Muscle layer of duodenum (tissue), 2 donors: ENCODE measurements around the gene MERTK.

Experiments used
- H3K27ac ChIP-seq: one replicate; pipeline ENCODE4 v1.7.0; 2013; ENCODE audit warnings: mild to moderate bottlenecking, low read length
- H3K27me3 ChIP-seq: one replicate; pipeline ENCODE4 v1.7.0; 2013; ENCODE audit warnings: low read depth, mild to moderate bottlenecking, control low read depth, low read length
- H3K36me3 ChIP-seq, 2 donors: one replicate each; pipeline ENCODE4 v1.7.0; 2013; ENCODE audit warnings: low read length in 2 of 2, control low read depth in 1 of 2, mild to moderate bottlenecking in 1 of 2; ENCODE audit not compliant: insufficient read depth in 2 of 2, control insufficient read depth in 1 of 2
- H3K4me1 ChIP-seq, 2 donors: one replicate each; pipeline ENCODE4 v1.7.0; 2013; ENCODE audit warnings: low read length in 2 of 2, mild to moderate bottlenecking in 2 of 2, control low read depth in 1 of 2, moderate library complexity in 1 of 2; ENCODE audit not compliant: insufficient read depth in 2 of 2, control insufficient read depth in 1 of 2
- H3K4me3 ChIP-seq, 2 donors: one replicate each; pipeline ENCODE4 v1.7.0; 2013; ENCODE audit warnings: low read length in 2 of 2, low read depth in 1 of 2, mild to moderate bottlenecking in 1 of 2
- H3K9me3 ChIP-seq, 2 donors: one replicate each; pipeline ENCODE4 v1.7.0; 2013; ENCODE audit warnings: low read length in 2 of 2, control low read depth in 1 of 2, mild to moderate bottlenecking in 1 of 2; ENCODE audit not compliant: control insufficient read depth in 1 of 2
- donor health status: healthy.

The MERTK gene

GRCh38 chr2:112001136-112001715 lies 102.8 kb downstream of the MERTK start:
- H3K9me3 ChIP-seq: no peaks in the 10 kb centered on the region
- no peak overlapping the region for H3K27ac ChIP-seq
- H3K36me3 ChIP-seq: peaks cover 0 to 21% of the 10 kb centered on the region in 2 donors
- H3K27me3 ChIP-seq: no peaks in the 10 kb centered on the region
- no peaks in the 10 kb centered on the region for H3K4me1 ChIP-seq
- no peak overlapping the region for H3K4me3 ChIP-seq

- H3K27me3 ChIP-seq: no peaks in the 10 kb centered on the region
- no peaks in the 10 kb centered on the region for H3K4me1 ChIP-seq
- H3K36me3 ChIP-seq: peaks cover 0 to 21% of the 10 kb centered on the region in 2 donors
- H3K4me3 ChIP-seq: no peak overlapping the region
- H3K9me3 ChIP-seq: no peaks in the 10 kb centered on the region
- no peak overlapping the region for H3K27ac ChIP-seq
These were observed 103.5 kb downstream of the MERTK start for GRCh38 chr2:112001942-112002341.

- H3K36me3 ChIP-seq: peaks cover 0 to 17% of the 10 kb centered on the region in 2 donors
- no peaks in the 10 kb centered on the region for H3K27me3 ChIP-seq
- no peaks in the 10 kb centered on the region for H3K9me3 ChIP-seq
- H3K4me3 ChIP-seq: no peak overlapping the region
- no peaks in the 10 kb centered on the region for H3K4me1 ChIP-seq
- no peak overlapping the region for H3K27ac ChIP-seq
These were observed 105.3 kb downstream of the MERTK start for GRCh38 chr2:112003576-112004252.

GRCh38 chr2:112004253-112004645 lies 105.8 kb downstream of the MERTK start:
- no peaks in the 10 kb centered on the region for H3K27me3 ChIP-seq
- no peaks in the 10 kb centered on the region for H3K4me1 ChIP-seq
- H3K27ac ChIP-seq: no peak overlapping the region
- no peaks in the 10 kb centered on the region for H3K9me3 ChIP-seq
- no peak overlapping the region for H3K4me3 ChIP-seq
- H3K36me3 ChIP-seq: peaks cover 0 to 17% of the 10 kb centered on the region in 2 donors

- Histone ChIP-seq H3K4me1 (no peaks in the 10 kb centered on the region), H3K27me3 (no peaks in the 10 kb centered on the region), H3K9me3 (no peaks in the 10 kb centered on the region), H3K27ac (no peak overlapping the region), H3K4me3 (no peak overlapping the region), H3K36me3 (peaks cover 9 to 21% of the 10 kb centered on the region in 2 donors)
These were observed 107.1 kb downstream of the MERTK start for GRCh38 chr2:112005406-112006075.

- no peaks in the 10 kb centered on the region for H3K27me3 ChIP-seq
- H3K36me3 ChIP-seq: peaks cover 14 to 25% of the 10 kb centered on the region in 2 donors
- no peaks in the 10 kb centered on the region for H3K9me3 ChIP-seq
- H3K4me3 ChIP-seq: no peak overlapping the region
- no peaks in the 10 kb centered on the region for H3K4me1 ChIP-seq
- no peak overlapping the region for H3K27ac ChIP-seq
These were observed 107.6 kb downstream of the MERTK start for GRCh38 chr2:112006076-112006410.

- Histone ChIP-seq H3K4me3 (no peak overlapping the region), H3K4me1 (no peaks in the 10 kb centered on the region), H3K27ac (no peak overlapping the region), H3K36me3 (peaks cover 14 to 36% of the 10 kb centered on the region in 2 donors), H3K9me3 (no peaks in the 10 kb centered on the region), H3K27me3 (no peaks in the 10 kb centered on the region)
These were observed 109.1 kb downstream of the MERTK start for GRCh38 chr2:112007493-112007892.

- peaks cover 14 to 38% of the 10 kb centered on the region in 2 donors for H3K36me3 ChIP-seq
- no peaks in the 10 kb centered on the region for H3K27me3 ChIP-seq
- no peak overlapping the region for H3K27ac ChIP-seq
- H3K9me3 ChIP-seq: no peaks in the 10 kb centered on the region
- H3K4me3 ChIP-seq: no peak overlapping the region
- H3K4me1 ChIP-seq: no peaks in the 10 kb centered on the region
These were observed 110.6 kb downstream of the MERTK start for GRCh38 chr2:112008910-112009485.

- Histone ChIP-seq H3K27me3 (no peaks in the 10 kb centered on the region), H3K27ac (no peak overlapping the region), H3K36me3 (peaks cover 14 to 37% of the 10 kb centered on the region in 2 donors), H3K4me1 (no peaks in the 10 kb centered on the region), H3K4me3 (no peak overlapping the region), H3K9me3 (no peaks in the 10 kb centered on the region)
These were observed 112.3 kb downstream of the MERTK start for GRCh38 chr2:112010751-112011150.

- Histone ChIP-seq H3K36me3 (peaks cover 14 to 37% of the 10 kb centered on the region in 2 donors), H3K27me3 (no peaks in the 10 kb centered on the region), H3K4me1 (no peaks in the 10 kb centered on the region), H3K9me3 (no peaks in the 10 kb centered on the region), H3K4me3 (no peak overlapping the region), H3K27ac (no peak overlapping the region)
These were observed 114.1 kb downstream of the MERTK start for GRCh38 chr2:112012556-112012955.

GRCh38 chr2:112018846-112019245 lies 120.4 kb downstream of the MERTK start:
- H3K9me3 ChIP-seq: no peaks in the 10 kb centered on the region
- no peak overlapping the region for H3K27ac ChIP-seq
- peaks cover 4 to 9% of the 10 kb centered on the region in 2 donors for H3K36me3 ChIP-seq
- H3K4me1 ChIP-seq: no peaks in the 10 kb centered on the region
- H3K27me3 ChIP-seq: no peaks in the 10 kb centered on the region
- no peak overlapping the region for H3K4me3 ChIP-seq
